HG02840 (cell line): ENCODE data around the gene CCNA1.

Experiments used
- ATAC-seq: cut with Tn5 transposase; IDR thresholded peaks from one replicate; pipeline ENCODE4 v1.9.1; 2021; ENCODE audit warnings: mild to moderate bottlenecking, moderate library complexity, moderate number of reproducible peaks; ENCODE audit not compliant: unreplicated experiment, low FRiP score

CCNA1 gene

DNA sequence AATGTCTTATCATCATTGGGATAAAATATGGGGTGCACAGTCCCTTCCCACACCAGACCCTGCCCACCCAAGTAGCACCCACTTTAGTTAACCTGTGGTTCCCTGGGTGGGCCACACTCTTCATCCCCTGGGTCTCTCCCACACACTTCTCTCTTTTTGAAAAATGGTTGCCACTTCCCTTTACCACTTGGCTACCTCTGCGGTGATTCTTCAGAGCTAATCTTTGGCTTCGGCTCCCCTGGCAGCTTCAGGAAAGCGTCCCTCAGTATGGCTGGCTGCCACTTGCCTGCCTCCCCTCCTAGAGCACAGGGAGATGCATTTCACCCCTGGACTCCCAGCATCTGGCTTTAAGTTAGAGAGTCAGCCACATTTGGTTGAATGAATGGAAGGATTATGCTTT, 18.2 kb downstream of the CCNA1 start:
- no peak for ATAC-seq

DNA sequence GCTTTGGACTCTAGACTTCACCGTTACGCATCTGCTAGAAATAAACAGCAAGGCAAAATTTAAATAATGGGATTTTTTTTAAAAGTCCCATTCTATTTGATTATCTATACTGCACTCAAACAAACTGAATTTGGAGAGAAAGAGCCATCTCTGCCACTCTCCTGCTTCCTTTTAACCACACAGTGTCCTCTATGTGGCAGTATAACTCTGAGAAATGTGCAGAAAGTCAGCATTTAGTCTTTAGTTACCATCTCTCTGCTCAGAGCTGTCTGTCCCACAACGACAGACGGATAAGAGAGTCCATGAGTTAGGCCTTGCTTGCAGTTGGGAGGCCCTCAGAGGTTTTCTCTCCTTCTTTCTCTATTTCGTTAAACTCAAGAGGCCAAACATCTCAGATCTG, 21.2 kb downstream of the CCNA1 start:
- ATAC-seq: no peak

DNA sequence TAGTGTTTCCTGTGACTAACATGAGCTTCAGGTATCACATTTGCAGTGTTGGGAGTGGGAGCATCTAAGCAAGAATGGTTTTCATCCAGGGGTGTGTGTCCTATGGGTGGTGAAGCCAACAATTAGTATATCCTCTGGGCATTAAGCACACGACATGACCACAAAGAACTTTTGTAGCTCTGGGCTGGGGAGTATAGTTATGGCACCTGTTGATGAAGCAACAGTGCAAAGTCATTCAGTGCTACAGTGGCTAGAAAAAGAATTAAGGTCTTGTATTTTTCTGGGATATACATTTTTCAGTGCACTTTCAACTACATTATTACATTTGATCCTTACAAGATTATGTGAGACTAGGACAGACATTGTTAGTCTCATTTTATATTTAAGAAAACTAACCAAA, 21.8 kb downstream of the CCNA1 start:
- no peak for ATAC-seq

DNA sequence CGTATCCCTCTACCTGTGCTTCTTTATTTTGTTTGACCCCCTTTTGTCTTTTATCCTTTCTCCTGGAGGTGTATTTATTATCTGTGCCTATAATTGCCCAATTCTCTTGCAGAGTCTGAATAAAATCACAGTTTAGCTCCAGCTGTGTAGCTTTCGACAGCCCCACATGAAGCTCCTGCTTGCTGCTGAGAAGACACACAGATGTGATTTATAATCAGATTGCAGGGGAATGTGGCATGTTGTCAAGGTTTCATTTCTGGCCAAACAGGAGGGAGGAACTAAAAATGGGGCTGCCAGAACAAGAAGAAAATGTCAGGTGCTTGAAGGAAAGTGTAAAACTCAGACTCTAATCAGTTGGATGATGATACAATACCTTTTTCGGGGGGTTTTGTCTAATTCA, 22.7 kb downstream of the CCNA1 start:
- ATAC-seq: no peak

DNA sequence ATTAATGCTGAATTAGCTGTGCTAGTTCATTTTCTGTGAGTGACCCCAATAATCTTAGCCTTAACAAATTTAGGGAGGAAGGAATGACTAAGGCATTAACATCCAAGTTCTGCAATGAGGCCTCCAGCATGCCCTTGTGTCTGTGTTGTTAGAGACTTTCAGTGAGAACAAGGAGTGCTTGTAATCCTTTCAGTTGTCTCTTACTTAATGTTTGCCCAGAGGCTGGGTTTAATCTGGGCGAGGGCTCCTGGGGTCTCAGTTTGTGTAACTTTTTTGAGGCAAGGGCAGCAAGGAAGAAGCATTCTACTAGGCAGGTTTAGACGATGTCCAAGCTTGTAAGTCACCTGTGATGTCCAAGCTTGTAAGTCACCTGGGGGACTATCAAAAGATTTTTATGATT, 24.3 kb downstream of the CCNA1 start:
- ATAC-seq: no peak

DNA sequence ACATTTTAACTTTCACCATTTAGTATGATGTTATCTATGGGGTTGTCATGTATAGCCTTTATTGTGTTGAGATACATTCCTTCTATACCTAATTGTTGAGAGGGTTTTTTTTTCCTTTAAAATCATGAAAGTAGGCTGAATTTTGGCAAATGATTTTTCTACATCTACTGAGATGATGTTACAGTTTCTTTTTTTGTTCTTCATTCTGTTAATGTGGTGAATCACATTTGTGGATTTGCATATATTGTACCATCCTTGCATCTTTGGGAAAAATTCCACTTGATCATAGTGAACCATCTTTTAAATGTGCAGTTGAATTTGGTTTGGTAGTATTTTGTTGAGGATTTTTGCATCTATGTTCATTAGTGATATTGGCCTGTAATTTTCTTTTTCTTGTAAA, 29.2 kb downstream of the CCNA1 start:
- ATAC-seq: no peak

DNA sequence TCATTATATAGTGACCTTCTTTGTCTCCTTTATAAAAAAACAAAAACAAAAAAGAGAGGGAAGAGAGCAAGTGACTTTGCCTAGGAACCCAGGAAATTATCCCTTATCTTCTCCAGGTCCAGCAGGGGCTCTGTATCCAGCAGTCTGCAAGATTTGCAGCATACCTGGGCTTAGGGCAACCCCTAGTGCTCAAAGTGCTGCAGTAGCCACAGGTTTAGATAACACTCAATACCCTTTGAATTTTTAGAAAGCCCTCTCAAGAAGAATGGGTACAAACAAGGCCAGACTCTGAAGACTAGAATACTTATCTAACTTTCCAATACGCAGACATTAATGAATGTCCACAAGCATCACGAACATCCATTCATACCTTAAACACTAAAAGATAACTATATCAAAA, 43.2 kb downstream of the CCNA1 start:
- ATAC-seq: no peak

DNA sequence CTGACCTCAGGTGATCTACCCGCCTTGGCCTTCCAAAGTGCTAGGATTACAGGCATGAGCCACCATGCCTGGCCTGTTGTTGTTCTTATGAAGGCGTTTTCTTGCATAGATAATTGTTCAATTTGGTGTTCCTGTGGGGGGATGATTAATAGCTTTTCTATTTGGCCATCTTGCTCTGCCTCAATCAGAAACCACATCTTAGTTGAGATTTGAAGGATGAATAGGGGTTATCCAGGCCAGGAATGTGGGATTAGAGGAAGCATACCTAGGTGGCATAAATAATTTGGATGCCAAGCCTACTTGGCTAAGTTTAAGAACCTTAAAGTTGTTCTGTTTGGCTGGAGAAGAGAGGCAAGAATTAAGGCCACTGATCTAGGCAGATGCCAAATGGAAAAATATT, 44.4 kb downstream of the CCNA1 start:
- ATAC-seq: no peak

DNA sequence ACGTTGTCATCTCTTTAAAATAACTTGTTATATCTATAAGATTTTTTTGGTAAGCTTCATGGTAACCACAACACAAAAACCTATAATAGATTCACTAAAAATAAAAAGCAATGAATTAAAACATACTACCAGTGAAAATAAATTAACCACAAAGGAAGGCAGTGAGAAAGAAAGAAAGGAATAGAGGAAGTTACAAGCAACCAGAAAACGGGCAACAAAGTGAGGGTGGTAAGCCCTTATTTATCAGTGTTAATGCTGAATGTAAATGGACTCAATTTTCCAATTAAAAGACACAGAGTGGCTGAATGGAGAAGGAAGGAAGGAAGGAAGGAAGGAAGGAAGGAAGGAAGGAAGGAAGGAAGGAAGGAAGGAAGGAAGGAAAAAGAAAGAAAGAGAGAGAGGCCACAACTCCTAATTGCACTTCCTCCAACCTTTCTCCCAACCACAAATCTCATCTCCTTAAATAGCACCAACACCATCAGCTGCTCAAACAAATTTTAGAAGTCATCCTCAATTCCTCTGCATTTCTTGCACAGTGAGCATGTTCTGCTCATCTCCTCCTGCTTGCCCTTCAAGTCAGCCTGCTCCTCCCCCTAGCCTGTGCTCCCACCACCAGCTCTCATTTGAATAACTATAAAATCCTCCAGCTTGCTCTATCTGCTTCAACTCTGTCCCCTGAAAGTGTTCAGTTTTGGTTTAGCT, 48.6 kb downstream of the CCNA1 start:
- no peak for ATAC-seq

DNA sequence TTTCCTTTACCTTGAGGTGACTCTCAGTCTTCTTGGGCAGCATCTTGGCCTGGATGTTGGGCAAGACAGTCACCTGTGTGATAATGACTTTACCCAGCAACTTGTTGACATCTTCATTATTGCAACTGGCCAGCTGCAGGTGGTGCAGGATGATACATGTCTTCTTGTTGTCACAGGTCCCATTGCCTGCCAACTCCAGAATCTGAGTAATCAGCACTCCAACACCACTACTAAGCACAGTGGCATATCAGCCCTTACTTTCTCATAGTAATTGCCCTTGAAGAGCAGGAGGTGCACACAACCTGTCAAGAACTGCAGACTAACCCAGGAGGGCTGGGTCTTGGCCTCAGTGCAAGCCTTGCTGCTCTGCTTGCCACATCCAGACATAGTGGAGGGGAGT, 57.8 kb downstream of the CCNA1 start:
- no peak for ATAC-seq
